IMR-90 (cell line): ENCODE results near the gene OR2F1. TPM values are rescaled to one million over a fixed set of nuclear protein-coding genes. Genes with fewer than 3 reads are reported as not detected.

Source experiments
- ATAC-seq: fragments of 200-7000 bp; cut with Tn5 transposase; 2 replicates; pipeline ENCODE4 v1.9.1; 2020; ENCODE audit warnings: low read depth, mild to moderate bottlenecking, moderate library complexity
- BruUV-seq: library from RNA; stranded (reverse); fragments of 400-500 nt; replicated peaks from 2 replicates; lab custom pipeline; 2021; lab: Mats Ljungman, UMichigan
- CTCF ChIA-PET: fragments of 300-600 bp; formaldehyde crosslinking; extraction: SDS; loops from one replicate; lab custom pipeline; 2021; ENCODE audit warnings: antibody characterized with exemption; lab: Yijun Ruan, JAX
- POLR2A ChIA-PET: fragments of 300-600 bp; sonication (Branson Sonifier 250); formaldehyde crosslinking; loops from one replicate; lab custom pipeline; 2022; ENCODE audit warnings: antibody characterized with exemption; ENCODE audit not compliant: unreplicated experiment; lab: Charles Lee
- DNase-seq: peaks from one replicate; pipeline ENCODE4 v3.0.0; 2013
- H2AFZ ChIP-seq: replicated peaks from 2 replicates; pipeline ENCODE3; 2013; ENCODE audit warnings: low read length, mild to moderate bottlenecking; ENCODE audit not compliant: poor library complexity
- H2AK5ac ChIP-seq: 2 replicates; pipeline ENCODE4 v1.6.1; 2013; ENCODE audit warnings: low read depth, low read length, inconsistent platforms
- H2AK9ac ChIP-seq: replicated peaks from 2 replicates; pipeline ENCODE3; 2013; ENCODE audit warnings: mild to moderate bottlenecking, low read depth, low read length, moderate library complexity; ENCODE audit not compliant: poor library complexity
- H2BK120ac ChIP-seq: 2 replicates; pipeline ENCODE4 v1.6.1; 2013; ENCODE audit warnings: low read depth, low read length, inconsistent platforms
- H2BK15ac ChIP-seq: 3 replicates; pipeline ENCODE4 v1.6.1; 2013; ENCODE audit warnings: low read depth, low read length, inconsistent platforms
- H2BK20ac ChIP-seq: 2 replicates; pipeline ENCODE4 v1.6.1; 2013; ENCODE audit warnings: low read depth, mild to moderate bottlenecking, inconsistent platforms, low read length, moderate library complexity
- H2BK5ac ChIP-seq: 2 replicates; pipeline ENCODE4 v1.6.1; 2013; ENCODE audit warnings: mild to moderate bottlenecking, low read depth, low read length, inconsistent platforms; ENCODE audit not compliant: poor library complexity, severe bottlenecking
- H3K14ac ChIP-seq: replicated peaks from 2 replicates; pipeline ENCODE4 v1.6.1; 2013; ENCODE audit warnings: low read depth, low read length, inconsistent platforms
- H3K18ac ChIP-seq: 2 replicates; pipeline ENCODE4 v1.6.1; 2013; ENCODE audit warnings: low read depth, low read length, control low read depth
- H3K23ac ChIP-seq: 2 replicates; pipeline ENCODE4 v1.6.1; 2013; ENCODE audit warnings: low read depth, low read length, inconsistent platforms
- H3K27ac ChIP-seq: 2 replicates; pipeline ENCODE4 v1.5.1; 2013; ENCODE audit warnings: mild to moderate bottlenecking, control low read depth, low read length; ENCODE audit not compliant: insufficient read depth
- H3K27me3 ChIP-seq: 2 replicates; pipeline ENCODE4 v1.6.1; 2013; ENCODE audit warnings: low read length; ENCODE audit not compliant: control insufficient read depth, insufficient read depth
- H3K36me3 ChIP-seq: 2 replicates; pipeline ENCODE4 v1.6.1; 2013; ENCODE audit warnings: low read length, mixed read lengths; ENCODE audit not compliant: control insufficient read depth, insufficient read depth
- H3K4ac ChIP-seq: 2 replicates; pipeline ENCODE4 v1.6.1; 2013; ENCODE audit warnings: low read depth, low read length, inconsistent platforms
- H3K4me1 ChIP-seq: 2 replicates; pipeline ENCODE4 v1.6.1; 2013; ENCODE audit warnings: low read length, mixed read lengths; ENCODE audit not compliant: control insufficient read depth, insufficient read depth
- H3K4me2 ChIP-seq: 2 replicates; pipeline ENCODE4 v1.6.1; 2013; ENCODE audit warnings: low read depth, mild to moderate bottlenecking, control low read depth, low read length, moderate library complexity
- H3K4me3 ChIP-seq: 2 replicates; pipeline ENCODE4 v1.5.1; 2013; ENCODE audit warnings: low read depth, mild to moderate bottlenecking, control low read depth, low read length, moderate library complexity; ENCODE audit not compliant: insufficient read depth
- H3K56ac ChIP-seq: 2 replicates; pipeline ENCODE4 v1.6.1; 2013; ENCODE audit warnings: low read length, inconsistent platforms; ENCODE audit not compliant: insufficient read depth; ENCODE audit errors: extremely low read depth
- H3K79me1 ChIP-seq, 2 experiments: 2 replicates each; pipeline ENCODE4 v1.6.1; 2013; ENCODE audit warnings: low read length in 2 of 2, inconsistent platforms in 1 of 2, low read depth in 1 of 2
- H3K9ac ChIP-seq: 2 replicates; pipeline ENCODE4 v1.6.1; 2013; ENCODE audit warnings: low read depth, low read length, control low read depth
- H3K9me1 ChIP-seq: 2 replicates; pipeline ENCODE4 v1.6.1; 2013; ENCODE audit warnings: low read length, inconsistent platforms; ENCODE audit not compliant: insufficient read depth
- H3K9me3 ChIP-seq: 2 replicates; pipeline ENCODE4 v1.6.1; 2013; ENCODE audit warnings: low read length; ENCODE audit not compliant: control insufficient read depth, insufficient read depth
- H4K20me1 ChIP-seq: 2 replicates; pipeline ENCODE4 v1.6.1; 2013; ENCODE audit warnings: low read length, inconsistent platforms; ENCODE audit not compliant: insufficient read depth
- H4K5ac ChIP-seq: 2 replicates; pipeline ENCODE4 v1.6.1; 2013; ENCODE audit warnings: mild to moderate bottlenecking, low read depth, low read length, control low read depth
- H4K8ac ChIP-seq, 2 experiments: 2 replicates each; pipeline ENCODE4 v1.6.1; 2013; ENCODE audit warnings: low read depth in 2 of 2, low read length in 2 of 2, control low read depth in 1 of 2, inconsistent platforms in 1 of 2
- H4K91ac ChIP-seq: 2 replicates; pipeline ENCODE4 v1.6.1; 2013; ENCODE audit warnings: low read depth, low read length, inconsistent platforms; ENCODE audit not compliant: insufficient read depth
- BHLHE40 ChIP-seq: fragments of 150-350 bp; IDR thresholded peaks from 2 replicates; pipeline ENCODE4 v1.6.1; 2016; ENCODE audit warnings: mild to moderate bottlenecking, low read depth, low read length
- CEBPB ChIP-seq: IDR thresholded peaks from 2 replicates; pipeline ENCODE4 v1.6.1; 2012; ENCODE audit warnings: low read depth, low read length, improper control_type of control experiment
- CHD1 ChIP-seq: IDR thresholded peaks from 2 replicates; pipeline ENCODE4 v1.6.1; 2012; ENCODE audit warnings: low read depth, low read length, improper control_type of control experiment
- ELK1 ChIP-seq: fragments of 150-350 bp; IDR thresholded peaks from 2 replicates; pipeline ENCODE4 v1.6.1; 2016; ENCODE audit warnings: low read depth, mild to moderate bottlenecking, low read length, moderate library complexity, borderline replicate concordance
- FOS ChIP-seq: fragments of 150-350 bp; IDR thresholded peaks from 2 replicates; pipeline ENCODE4 v1.6.1; 2016; ENCODE audit warnings: low read depth, low read length
- MAFK ChIP-seq: IDR thresholded peaks from 2 replicates; pipeline ENCODE4 v1.6.1; 2012; ENCODE audit warnings: low read depth, low read length, improper control_type of control experiment
- MAZ ChIP-seq: IDR thresholded peaks from 2 replicates; pipeline ENCODE4 v1.6.1; 2012; ENCODE audit warnings: low read depth, mild to moderate bottlenecking, low read length, improper control_type of control experiment, moderate library complexity, borderline replicate concordance
- MXI1 ChIP-seq: IDR thresholded peaks from 2 replicates; pipeline ENCODE4 v1.6.1; 2012; ENCODE audit warnings: low read depth, mild to moderate bottlenecking, low read length, moderate library complexity, borderline replicate concordance
- NFE2L2 ChIP-seq: fragments of 150-350 bp; IDR thresholded peaks from 2 replicates; pipeline ENCODE4 v1.6.1; 2016; ENCODE audit warnings: low read depth, mild to moderate bottlenecking, low read length
- POLR2A ChIP-seq: IDR thresholded peaks from 2 replicates; pipeline ENCODE4 v1.6.1; 2012; ENCODE audit warnings: mild to moderate bottlenecking, low read depth, low read length
- RAD21 ChIP-seq: IDR thresholded peaks from 2 replicates; pipeline ENCODE4 v1.6.1; 2012; ENCODE audit warnings: low read length, improper control_type of control experiment
- RCOR1 ChIP-seq: IDR thresholded peaks from 2 replicates; pipeline ENCODE4 v1.6.1; 2012; ENCODE audit warnings: mild to moderate bottlenecking, low read length, improper control_type of control experiment; ENCODE audit not compliant: insufficient replicate concordance
- RFX5 ChIP-seq: IDR thresholded peaks from 2 replicates; pipeline ENCODE4 v1.8.0; 2012; ENCODE audit warnings: low read depth, mild to moderate bottlenecking, low read length, moderate library complexity
- SMC3 ChIP-seq: fragments of 150-350 bp; IDR thresholded peaks from 2 replicates; pipeline ENCODE4 v1.6.1; 2016; ENCODE audit warnings: low read depth, mild to moderate bottlenecking, antibody characterized with exemption, low read length, moderate library complexity
- WGBS, 2 experiments: methylation state at CpG; one replicate each; pipeline versions ENCODE4 v1.1.5 to v1.1.7; 2013; ENCODE audit warnings: missing lambda C conversion rate in 2 of 2; ENCODE audit not compliant: insufficient read length in 1 of 2; ENCODE audit errors: extremely low coverage in 2 of 2; 5-methylcytosine and 5-hydroxymethylcytosine counted together
- dilution Hi-C: fragments of 300-500 bp; cut with HindIII; formaldehyde crosslinking; loops from one replicate; pipeline ENCODE4 v1.14.3; 2018; ENCODE audit warnings: low sequenced_read_pairs; ENCODE audit not compliant: unreplicated experiment
- in situ Hi-C: fragments of 300-500 bp; cut with MboI; formaldehyde crosslinking; loops from 3 replicates; pipeline ENCODE4 v1.14.3; 2019; ENCODE audit warnings: low sequenced_read_pairs, inconsistent platforms, mixed read lengths
- intact Hi-C: fragments of 100-400 bp; cut with micrococcal nuclease; formaldehyde crosslinking; loops from 2 replicates; pipeline ENCODE4 v1.10.0; 2022
- polyA plus RNA-seq, 3 experiments: library from polyadenylated mRNA; depleted of rRNA; stranded (reverse); fragments of >200 nt; gene quantifications; 2 replicates each; pipeline ENCODE4 v1.2.3, GENCODE V29; 2012; ENCODE audit warnings: low replicate concordance in 1 of 3
- total RNA-seq: library from RNA; depleted of rRNA; stranded (reverse); fragments of >200 nt; gene quantifications from 2 replicates; pipeline ENCODE4 v1.2.3, GENCODE V29; 2012
- TF ChIP-seq, protein P1 (sequence below): fragments of 150-350 bp; IDR thresholded peaks from 2 replicates; pipeline ENCODE4 v1.6.1; 2017; ENCODE audit warnings: mild to moderate bottlenecking, antibody characterized with exemption, low read length, low read depth
- TF ChIP-seq, protein P2 (sequence below): conservative IDR thresholded peaks from 2 replicates; pipeline ENCODE4 v1.5.1; 2012; ENCODE audit warnings: mild to moderate bottlenecking, low read depth, low read length, improper control_type of control experiment

Gene OR2F1
- total and polyA plus RNA-seq, 2 of the 4 experiments (the other 2 are of a cell fraction), result not detected

GRCh38 chr7:143948733-143949132 lies 5.9 kb upstream of the OR2F1 start:
- no peak overlapping the region for H3K23ac ChIP-seq
- no peak overlapping the region for H2BK20ac ChIP-seq
- no peaks in the 10 kb centered on the region for H3K27me3 ChIP-seq
- H3K36me3 ChIP-seq, result no peaks in the 10 kb centered on the region
- no peak overlapping the region for H4K91ac ChIP-seq
- no peak overlapping the region for H3K4me2 ChIP-seq
- no peak overlapping the region for H3K56ac ChIP-seq
- H4K20me1 ChIP-seq, result no peaks in the 10 kb centered on the region
- H2AK9ac ChIP-seq, result no peak overlapping the region
- no peak overlapping the region for H2AK5ac ChIP-seq
- BruUV-seq, result no TSS peak
- ChIA-PET POLR2A (no interaction called here), CTCF (no interaction called here)
- WGBS, 2 experiments, result no CpG with 5 or more reads among the region's 2 CpGs
- intact Hi-C loops, result no loop called here
- no peak overlapping the region for H2BK5ac ChIP-seq
- ATAC-seq, result peak; percentile 17
- no peak overlapping the region for H3K14ac ChIP-seq
- no peak overlapping the region for H2BK120ac ChIP-seq
- H2BK15ac ChIP-seq, result no peak overlapping the region
- no peak overlapping the region for H3K4me3 ChIP-seq
- H3K27ac ChIP-seq, result no peak overlapping the region
- no peaks in the 10 kb centered on the region for H3K9me1 ChIP-seq
- no peak overlapping the region for H3K9ac ChIP-seq
- no peak for DNase-seq
- no peak overlapping the region for H2AFZ ChIP-seq
- H3K79me1 ChIP-seq, result no peaks in the 10 kb centered on the region
- no peaks in the 10 kb centered on the region; the same call in 1 of the 2 replicates for H3K4me1 ChIP-seq
- no peaks in the 10 kb centered on the region for H3K9me3 ChIP-seq
- no peak for TF ChIP-seq MXI1
- no peak for TF ChIP-seq MAZ
- TF ChIP-seq, protein P1, sequence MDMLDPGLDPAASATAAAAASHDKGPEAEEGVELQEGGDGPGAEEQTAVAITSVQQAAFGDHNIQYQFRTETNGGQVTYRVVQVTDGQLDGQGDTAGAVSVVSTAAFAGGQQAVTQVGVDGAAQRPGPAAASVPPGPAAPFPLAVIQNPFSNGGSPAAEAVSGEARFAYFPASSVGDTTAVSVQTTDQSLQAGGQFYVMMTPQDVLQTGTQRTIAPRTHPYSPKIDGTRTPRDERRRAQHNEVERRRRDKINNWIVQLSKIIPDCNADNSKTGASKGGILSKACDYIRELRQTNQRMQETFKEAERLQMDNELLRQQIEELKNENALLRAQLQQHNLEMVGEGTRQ, result no peak
- TF ChIP-seq, protein P2, sequence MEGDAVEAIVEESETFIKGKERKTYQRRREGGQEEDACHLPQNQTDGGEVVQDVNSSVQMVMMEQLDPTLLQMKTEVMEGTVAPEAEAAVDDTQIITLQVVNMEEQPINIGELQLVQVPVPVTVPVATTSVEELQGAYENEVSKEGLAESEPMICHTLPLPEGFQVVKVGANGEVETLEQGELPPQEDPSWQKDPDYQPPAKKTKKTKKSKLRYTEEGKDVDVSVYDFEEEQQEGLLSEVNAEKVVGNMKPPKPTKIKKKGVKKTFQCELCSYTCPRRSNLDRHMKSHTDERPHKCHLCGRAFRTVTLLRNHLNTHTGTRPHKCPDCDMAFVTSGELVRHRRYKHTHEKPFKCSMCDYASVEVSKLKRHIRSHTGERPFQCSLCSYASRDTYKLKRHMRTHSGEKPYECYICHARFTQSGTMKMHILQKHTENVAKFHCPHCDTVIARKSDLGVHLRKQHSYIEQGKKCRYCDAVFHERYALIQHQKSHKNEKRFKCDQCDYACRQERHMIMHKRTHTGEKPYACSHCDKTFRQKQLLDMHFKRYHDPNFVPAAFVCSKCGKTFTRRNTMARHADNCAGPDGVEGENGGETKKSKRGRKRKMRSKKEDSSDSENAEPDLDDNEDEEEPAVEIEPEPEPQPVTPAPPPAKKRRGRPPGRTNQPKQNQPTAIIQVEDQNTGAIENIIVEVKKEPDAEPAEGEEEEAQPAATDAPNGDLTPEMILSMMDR, result no peak
- TF ChIP-seq RCOR1, result no peak
- no peak for TF ChIP-seq POLR2A
- TF ChIP-seq RFX5, result no peak
- TF ChIP-seq ELK1, result no peak
- TF ChIP-seq FOS, result no peak
- no peak for TF ChIP-seq SMC3
- no peak for TF ChIP-seq NFE2L2
- no peak for TF ChIP-seq RAD21
- TF ChIP-seq CHD1, result no peak
- no peak for TF ChIP-seq BHLHE40
- TF ChIP-seq MAFK, result no peak
- TF ChIP-seq CEBPB, result no peak
- H3K4ac ChIP-seq, result no peak overlapping the region
- H3K18ac ChIP-seq, result peak overlapping the region; percentile 59; the same call in 1 of the 2 replicates
- no peak overlapping the region; the same call in 1 of the 2 replicates for H4K5ac ChIP-seq
- dilution Hi-C loops, result no loop called here
- in situ Hi-C loops, result no loop called here
- no peak overlapping the region for H4K8ac ChIP-seq
